AG09319 (cell line): ENCODE data around the gene MOCS1.
A peak's percentile ranks its signal among the peaks of the same experiment; 100 is the strongest.

Experiments used
- DNase-seq: peaks from one replicate; pipeline ENCODE4 v3.0.0-alpha.2; 2010; ENCODE audit warnings: low read depth; ENCODE audit errors: extremely low read depth
- CTCF ChIP-seq: IDR thresholded peaks from 2 replicates; pipeline ENCODE4 v1.5.1; 2011; ENCODE audit warnings: low read depth, mild to moderate bottlenecking, inconsistent platforms, low read length, moderate library complexity

Gene MOCS1

GRCh38 chr6:39896701-39897100, 37.6 kb downstream of the MOCS1 start:
- no peak for DNase-seq

GRCh38 chr6:39893286-39893685, 41.0 kb downstream of the MOCS1 start:
- TF ChIP-seq CTCF: no peak
- no peak for DNase-seq

More at GRCh38 chr6:39896701-39897100, 37.6 kb downstream of the MOCS1 start:
- TF ChIP-seq CTCF: no peak

GRCh38 chr6:39892490-39893129, 41.7 kb downstream of the MOCS1 start:
- DNase-seq: peak; percentile 27
- peak; percentile 91 for TF ChIP-seq CTCF

- no peak for DNase-seq
- no peak for TF ChIP-seq CTCF
Measured at GRCh38 chr6:39891976-39892375, 42.3 kb downstream of the MOCS1 start.

GRCh38 chr6:39891353-39891752, 42.9 kb downstream of the MOCS1 start:
- TF ChIP-seq CTCF: no peak
- DNase-seq: no peak

- DNase-seq: no peak
- TF ChIP-seq CTCF: no peak
Measured at GRCh38 chr6:39889229-39889628, 45.0 kb downstream of the MOCS1 start.

- DNase-seq: peak; percentile 67
- no peak for TF ChIP-seq CTCF
Measured at GRCh38 chr6:39887692-39888450, 46.4 kb downstream of the MOCS1 start.
